Endothelial cell (in vitro differentiated cells): Measurements from ENCODE around the gene F7. TPM values are rescaled to one million over a fixed set of nuclear protein-coding genes. Genes with fewer than 3 reads are reported as not detected.

Source experiments
- DNase-seq: peaks from one replicate; pipeline ENCODE4 v3.0.0; 2021; ENCODE audit warnings: low spot score
- H3K27ac Mint-ChIP-seq: one replicate; pipeline ENCODE4 v1.8.0; 2021; ENCODE audit warnings: mixed read lengths, inconsistent platforms; ENCODE audit not compliant: unreplicated experiment
- H3K27me3 Mint-ChIP-seq: one replicate; pipeline ENCODE4 v1.8.0; 2021; ENCODE audit warnings: mild to moderate bottlenecking, moderate library complexity, mixed read lengths, inconsistent platforms; ENCODE audit not compliant: unreplicated experiment
- H3K36me3 Mint-ChIP-seq: one replicate; pipeline ENCODE4 v1.8.0; 2021; ENCODE audit warnings: mild to moderate bottlenecking, low read depth, mixed read lengths, inconsistent platforms; ENCODE audit not compliant: unreplicated experiment
- H3K4me1 Mint-ChIP-seq: one replicate; pipeline ENCODE4 v1.8.0; 2021; ENCODE audit warnings: mild to moderate bottlenecking, mixed read lengths, inconsistent platforms; ENCODE audit not compliant: unreplicated experiment
- H3K4me3 Mint-ChIP-seq: one replicate; pipeline ENCODE4 v1.8.0; 2021; ENCODE audit warnings: mild to moderate bottlenecking, mixed read lengths, inconsistent platforms; ENCODE audit not compliant: unreplicated experiment
- H3K9me3 Mint-ChIP-seq: one replicate; pipeline ENCODE4 v1.8.0; 2021; ENCODE audit warnings: mixed read lengths, inconsistent platforms; ENCODE audit not compliant: unreplicated experiment
- CTCF ChIP-seq: fragments of 200-600 bp; sonication (generic); IDR thresholded peaks from one replicate; pipeline ENCODE4 v1.5.0; 2021; ENCODE audit warnings: antibody characterized with exemption; ENCODE audit not compliant: unreplicated experiment
- total RNA-seq: library from RNA; stranded (reverse); fragmentation: NEBNext Ultra II Directional; extraction: Animal tissue kit (Norgen Biotek cat#: 25700); gene quantifications from one replicate; pipeline ENCODE4 v1.2.1, GENCODE V29; 2021; ENCODE audit not compliant: unreplicated experiment

Gene F7
- total RNA-seq, 1 donor from 2014 or later, result not detected

- no peak for TF ChIP-seq CTCF
- DNase-seq, result no peak
Observed at GRCh38 chr13:113129480-113129879, 23.9 kb downstream of the F7 start.

GRCh38 chr13:113129921-113130750 is 24.5 kb downstream of the F7 start:
- no peak for TF ChIP-seq CTCF
- Mint-ChIP-seq H3K27ac (no peak overlapping the region), H3K4me3 (no peak overlapping the region), H3K36me3 (no peaks in the 10 kb centered on the region), H3K9me3 (no peaks in the 10 kb centered on the region), H3K4me1 (no peaks in the 10 kb centered on the region), H3K27me3 (peaks cover 4% of the 10 kb centered on the region)
- no peak for DNase-seq

More at GRCh38 chr13:113129480-113129879, 23.9 kb downstream of the F7 start:
- Mint-ChIP-seq H3K27me3 (peaks cover 4% of the 10 kb centered on the region), H3K4me3 (no peak overlapping the region), H3K4me1 (no peaks in the 10 kb centered on the region), H3K36me3 (no peaks in the 10 kb centered on the region), H3K27ac (no peak overlapping the region), H3K9me3 (no peaks in the 10 kb centered on the region)

- no peak overlapping the region for H3K4me3 Mint-ChIP-seq
- no peaks in the 10 kb centered on the region for H3K4me1 Mint-ChIP-seq
- no peaks in the 10 kb centered on the region for H3K9me3 Mint-ChIP-seq
- H3K27ac Mint-ChIP-seq, result no peak overlapping the region
- no peaks in the 10 kb centered on the region for H3K36me3 Mint-ChIP-seq
- no peak for TF ChIP-seq CTCF
- DNase-seq, result no peak
- H3K27me3 Mint-ChIP-seq, result no peaks in the 10 kb centered on the region
Observed at GRCh38 chr13:113135281-113135760, 29.7 kb downstream of the F7 start.

GRCh38 chr13:113137691-113138298 is 32.2 kb downstream of the F7 start:
- Mint-ChIP-seq H3K4me3 (no peak overlapping the region), H3K9me3 (no peaks in the 10 kb centered on the region), H3K4me1 (no peaks in the 10 kb centered on the region), H3K36me3 (no peaks in the 10 kb centered on the region), H3K27ac (no peak overlapping the region), H3K27me3 (no peaks in the 10 kb centered on the region)
- DNase-seq, result no peak
- TF ChIP-seq CTCF, result no peak
